NK-92 (cell line): ENCODE results near the gene SLC25A27.

Source experiments
- DNase-seq: peaks from one replicate; lab custom pipeline; 2025; ENCODE audit not compliant: unreplicated experiment; lab: John Stamatoyannopoulos, UW

The SLC25A27 gene

DNA sequence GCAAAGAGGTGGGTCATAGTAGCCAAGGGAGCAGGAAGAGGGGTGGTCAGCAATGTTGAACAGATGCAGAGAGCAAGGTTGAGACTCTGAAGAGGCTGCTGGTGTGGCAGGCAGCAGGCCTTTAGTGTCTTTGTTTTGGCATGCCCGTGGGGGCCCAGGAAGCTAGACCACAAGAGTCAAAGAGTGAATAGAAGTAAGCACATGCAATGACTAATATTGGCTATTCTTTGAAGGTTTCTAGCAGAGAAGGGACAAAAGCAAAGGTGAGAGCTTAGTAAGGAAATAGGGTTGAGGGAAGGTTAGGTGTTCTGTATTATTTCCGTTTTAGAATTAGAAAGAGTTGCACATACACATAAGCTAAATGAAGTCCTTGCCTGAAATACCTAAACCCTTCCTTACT, 53.7 kb downstream of the SLC25A27 start:
- no peak for DNase-seq

GRCh38 chr6:46711491-46711890, 58.7 kb downstream of the SLC25A27 start:
- DNase-seq: no peak

DNA sequence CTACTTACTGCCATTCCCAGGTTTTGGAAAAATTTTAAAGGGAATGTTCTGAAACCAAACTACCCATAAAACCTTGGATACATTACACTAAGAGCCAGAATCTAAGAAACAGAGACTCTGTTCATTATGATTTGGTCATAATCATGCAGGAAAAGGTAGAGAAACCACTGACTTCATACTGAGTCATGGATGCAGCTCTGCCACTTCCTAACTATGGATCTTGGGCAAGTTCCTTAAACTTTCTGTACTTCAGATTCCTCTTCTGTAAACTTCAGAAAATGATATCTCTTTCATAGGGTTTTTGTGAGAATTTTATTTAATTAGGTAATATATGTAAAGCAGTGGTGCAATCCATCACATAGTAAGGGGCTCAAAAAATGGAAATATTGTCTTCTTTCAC, 62.4 kb downstream of the SLC25A27 start:
- DNase-seq: no peak

- DNase-seq: no peak
Measured at GRCh38 chr6:46719099-46719498, 66.3 kb downstream of the SLC25A27 start.

- no peak for DNase-seq
Measured at GRCh38 chr6:46720401-46720800, 67.6 kb downstream of the SLC25A27 start.
